Measurements from ENCODE around the gene MBIP.

MBIP gene

GRCh38 chr14:36256126-36256801 is 64.2 kb downstream of the MBIP start:
- TF ChIP-seq CTCF (IDR thresholded peaks at IDR 0.05; ENCODE audit: borderline replicate concordance, extremely low read depth, low read length, poor library complexity, severe bottlenecking) (no peak), EZH2 (IDR thresholded peaks at IDR 0.05; ENCODE audit: borderline replicate concordance, low read depth, low read length, severe bottlenecking) (no peak)
- H4K20me1 ChIP-seq (ENCODE audit: insufficient read depth, low read length) = no peaks in the 10 kb centered on the region
- H3K9ac ChIP-seq (ENCODE audit: low read depth, low read length) = no peak overlapping the region
- H3K36me3 ChIP-seq (ENCODE audit: insufficient read depth, low read length) = no peaks in the 10 kb centered on the region
- no peak overlapping the region for H3K4me2 ChIP-seq (ENCODE audit: insufficient read depth, low read length)
- H2AFZ ChIP-seq (ENCODE audit: low read depth, low read length) = no peak overlapping the region
- no peak overlapping the region for H3K27ac ChIP-seq (ENCODE audit: low read length)
- ATAC-seq (ENCODE audit: insufficient read depth, low read depth) (no peak), DNase-seq (no peak)
- H3K4me3 ChIP-seq (ENCODE audit: low read depth in 1 of 2, low read length in 2 of 2) = no peak overlapping the region
- H3K27me3 ChIP-seq (ENCODE audit: insufficient read depth, low read length, poor library complexity) = peaks cover 10% of the 10 kb centered on the region
- H3K79me2 ChIP-seq (ENCODE audit: insufficient read depth, low read length) = no peaks in the 10 kb centered on the region
- no peaks in the 10 kb centered on the region for H3K9me3 ChIP-seq (ENCODE audit: insufficient read depth, low read length, severe bottlenecking)
- no peaks in the 10 kb centered on the region for H3K4me1 ChIP-seq (ENCODE audit: insufficient read depth, low read length)

- H3K4me3 ChIP-seq (ENCODE audit: low read depth in 1 of 2, low read length in 2 of 2) = no peak overlapping the region
- no peaks in the 10 kb centered on the region for H3K4me1 ChIP-seq (ENCODE audit: insufficient read depth, low read length)
- H4K20me1 ChIP-seq (ENCODE audit: insufficient read depth, low read length) = no peaks in the 10 kb centered on the region
- H3K9ac ChIP-seq (ENCODE audit: low read depth, low read length) = no peak overlapping the region
- H3K27ac ChIP-seq (ENCODE audit: low read length) = no peak overlapping the region
- H3K27me3 ChIP-seq (ENCODE audit: insufficient read depth, low read length, poor library complexity) = peaks cover 10% of the 10 kb centered on the region
- no peaks in the 10 kb centered on the region for H3K79me2 ChIP-seq (ENCODE audit: insufficient read depth, low read length)
- H3K4me2 ChIP-seq (ENCODE audit: insufficient read depth, low read length) = no peak overlapping the region
- DNase-seq = no peak
- TF ChIP-seq CTCF (IDR thresholded peaks at IDR 0.05; ENCODE audit: borderline replicate concordance, extremely low read depth, low read length, poor library complexity, severe bottlenecking) (no peak), EZH2 (IDR thresholded peaks at IDR 0.05; ENCODE audit: borderline replicate concordance, low read depth, low read length, severe bottlenecking) (no peak)
- H3K9me3 ChIP-seq (ENCODE audit: insufficient read depth, low read length, severe bottlenecking) = no peaks in the 10 kb centered on the region
- H2AFZ ChIP-seq (ENCODE audit: low read depth, low read length) = no peak overlapping the region
- ATAC-seq (ENCODE audit: insufficient read depth, low read depth) = no peak
- no peaks in the 10 kb centered on the region for H3K36me3 ChIP-seq (ENCODE audit: insufficient read depth, low read length)
Measured at GRCh38 chr14:36254020-36254624, 66.3 kb downstream of the MBIP start.

All from DND-41 (cell line).